NCI-H1417 (cell line): ENCODE results near the gene ADIPOR2.
"Not testable (repeated sequence)": the region's sequence is repeated elsewhere in the genome, so short reads cannot be mapped to it uniquely, and the experiment has no call there.

Source experiments
- DNase-seq, 3 experiments: peaks; one replicate each; lab custom pipeline; 2025; lab: John Stamatoyannopoulos, UW

Gene ADIPOR2

GRCh38 chr12:1663440-1664132, 27.3 kb upstream of the ADIPOR2 start:
- no peak for DNase-seq

GRCh38 chr12:1665366-1665765, 25.5 kb upstream of the ADIPOR2 start:
- DNase-seq, result no peak

- DNase-seq, result no peak
These were observed 24.7 kb upstream of the ADIPOR2 start for GRCh38 chr12:1666215-1666614.

GRCh38 chr12:1666685-1667162, 24.1 kb upstream of the ADIPOR2 start:
- no peak for DNase-seq

GRCh38 chr12:1668833-1669543, 21.9 kb upstream of the ADIPOR2 start:
- no peak for DNase-seq

- no peak for DNase-seq
These were observed 20.3 kb upstream of the ADIPOR2 start for GRCh38 chr12:1670358-1671268.

- DNase-seq, result no peak
These were observed 14.8 kb upstream of the ADIPOR2 start for GRCh38 chr12:1676043-1676442.

- no peak for DNase-seq
These were observed 9.9 kb upstream of the ADIPOR2 start for GRCh38 chr12:1680804-1681492.

GRCh38 chr12:1681493-1681807, 9.4 kb upstream of the ADIPOR2 start:
- DNase-seq, result no peak

GRCh38 chr12:1688086-1688710, 2.7 kb upstream of the ADIPOR2 start:
- no peak for DNase-seq

GRCh38 chr12:1691123-1692007, 495 bp downstream of the ADIPOR2 start:
- peak; percentile 8 to 92 (median 89) for DNase-seq

- DNase-seq, result no peak
These were observed 1.4 kb downstream of the ADIPOR2 start for GRCh38 chr12:1692226-1692625.

- no peak for DNase-seq
These were observed 2.2 kb downstream of the ADIPOR2 start for GRCh38 chr12:1692895-1693610.

GRCh38 chr12:1695097-1695496, 4.2 kb downstream of the ADIPOR2 start:
- not testable (repeated sequence) for DNase-seq

- no peak for DNase-seq
These were observed 5.2 kb downstream of the ADIPOR2 start for GRCh38 chr12:1695886-1696670.

GRCh38 chr12:1696800-1697199, 5.9 kb downstream of the ADIPOR2 start:
- DNase-seq, result no peak

- DNase-seq, result no peak
These were observed 6.4 kb downstream of the ADIPOR2 start for GRCh38 chr12:1697271-1697670.

GRCh38 chr12:1698720-1699119, 7.8 kb downstream of the ADIPOR2 start:
- peak in 2 of 3 experiments; percentile 8 to 37 for DNase-seq

- no peak for DNase-seq
These were observed 11.8 kb downstream of the ADIPOR2 start for GRCh38 chr12:1702713-1703112.
